ENCODE measurements around the gene PIM1.

PIM1 gene

DNA sequence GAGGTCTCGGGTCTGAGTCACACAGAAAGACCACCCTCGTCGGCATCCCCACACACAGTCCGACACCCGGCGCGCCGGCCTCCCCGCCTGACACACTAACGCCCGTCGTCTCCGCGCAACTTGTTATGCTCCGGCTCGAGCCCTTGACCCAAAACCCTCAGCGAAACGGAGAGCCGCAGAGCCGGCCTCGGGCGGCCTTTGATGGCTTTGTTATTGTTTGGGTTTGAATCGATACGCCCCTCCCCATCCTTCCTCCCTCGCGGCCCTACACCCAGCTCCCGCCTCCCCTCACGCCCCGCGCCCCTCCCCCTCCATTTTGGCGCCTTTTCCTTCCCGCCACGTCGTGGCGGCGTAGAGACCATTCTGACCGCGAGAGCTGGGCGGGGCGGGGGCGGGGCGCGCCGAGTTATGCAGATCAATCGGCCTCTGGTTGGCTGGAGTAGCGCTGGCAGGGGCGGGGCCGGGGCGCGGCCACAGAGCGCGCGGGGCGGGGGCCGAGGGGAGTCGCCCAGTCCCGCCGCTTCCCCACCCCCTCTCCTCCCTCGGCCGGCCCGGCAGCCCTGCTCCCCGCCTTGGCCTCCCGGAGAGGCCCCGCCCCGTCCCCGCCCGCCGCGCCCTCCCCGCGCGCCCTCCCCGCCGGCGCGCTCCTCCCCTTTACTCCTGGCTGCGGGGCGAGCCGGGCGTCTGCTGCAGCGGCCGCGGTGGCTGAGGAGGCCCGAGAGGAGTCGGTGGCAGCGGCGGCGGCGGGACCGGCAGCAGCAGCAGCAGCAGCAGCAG, at the start of gene PIM1:
PIM1 (plus strand) TSS at position 657 of the 777 bp plus-strand sequence. CDS start 424 bp downstream, outside the sequence.
- in situ Hi-C loops (cut with HindIII; ENCODE audit: low sequenced_read_pairs) = no loop called here

- in situ Hi-C loops (cut with HindIII; ENCODE audit: low sequenced_read_pairs) = no loop called here
These were observed 48.4 kb upstream of the PIM1 start for GRCh38 chr6:37121556-37121955.

DNA sequence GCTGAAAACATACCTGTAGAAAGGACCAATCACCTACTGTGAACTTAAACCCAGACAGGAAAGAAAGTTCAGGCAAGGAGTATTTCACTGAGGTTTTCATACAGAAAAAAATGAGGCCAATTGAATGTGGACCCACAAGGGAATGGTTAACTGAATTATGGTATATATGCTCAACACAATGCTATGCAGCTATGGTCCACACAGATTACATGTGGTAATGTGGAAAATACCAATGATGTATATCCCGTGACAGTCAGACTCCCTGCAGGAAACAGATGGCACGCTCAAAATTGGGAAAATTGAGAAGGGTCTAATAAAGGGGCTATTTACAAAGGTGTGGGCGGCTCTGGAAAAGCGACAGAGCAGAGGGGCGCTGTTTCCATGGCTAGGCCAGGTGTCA, 47.1 kb upstream of the PIM1 start:
- in situ Hi-C loops (cut with HindIII; ENCODE audit: low sequenced_read_pairs) = no loop called here

DNA sequence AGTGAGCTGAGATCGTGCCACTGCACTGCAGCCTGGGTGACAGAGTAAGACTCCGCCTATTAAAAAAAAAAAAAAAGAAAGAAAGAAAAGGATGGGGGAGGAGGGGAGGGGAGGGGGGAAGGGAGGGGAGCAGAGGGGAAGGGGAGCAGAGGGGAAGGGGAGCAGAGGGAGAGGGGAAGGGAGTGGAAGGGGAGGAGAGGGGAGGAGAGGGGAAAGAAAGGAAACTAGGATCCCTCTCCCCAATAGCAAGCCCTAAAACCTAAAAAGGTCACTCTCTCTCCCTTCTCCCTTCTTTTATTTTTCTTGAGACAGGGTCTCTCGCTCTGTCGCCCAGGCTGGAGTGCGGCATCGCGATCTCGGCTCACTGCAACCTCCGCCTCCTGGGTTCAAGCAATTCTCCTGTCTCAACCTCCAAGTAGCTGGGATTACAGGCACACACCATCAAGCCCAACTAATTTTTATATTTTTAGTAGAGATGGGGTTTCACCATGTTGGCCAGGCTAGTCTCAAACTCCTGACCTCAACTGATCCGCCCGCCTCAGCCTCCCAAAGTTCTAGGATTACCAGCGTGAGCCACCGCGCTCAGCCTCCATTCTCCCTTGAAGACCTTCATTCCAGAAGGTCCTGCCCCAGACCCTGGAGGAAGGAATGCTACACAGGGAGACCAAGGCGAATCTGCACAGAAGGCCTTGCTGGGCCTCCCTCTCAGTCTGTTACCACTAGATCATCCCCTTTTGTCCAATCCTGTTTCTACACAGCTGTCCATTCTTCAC, 45.8 kb upstream of the PIM1 start:
- in situ Hi-C loops (cut with HindIII; ENCODE audit: low sequenced_read_pairs) = no loop called here

GRCh38 chr6:37125774-37126492, 44.0 kb upstream of the PIM1 start:
- in situ Hi-C loops (cut with HindIII; ENCODE audit: low sequenced_read_pairs) = loop anchor here (5.0 kb wide), 1 partner anchor 59 kb away; no protein-coding TSS in a partner anchor

GRCh38 chr6:37126493-37126958, 43.4 kb upstream of the PIM1 start:
- in situ Hi-C loops (cut with HindIII; ENCODE audit: low sequenced_read_pairs) = loop anchor here (5.0 kb wide), 1 partner anchor 59 kb away; no protein-coding TSS in a partner anchor

GRCh38 chr6:37126961-37127616, 42.9 kb upstream of the PIM1 start:
- in situ Hi-C loops (cut with HindIII; ENCODE audit: low sequenced_read_pairs) = loop anchor here (5.0 kb wide), 1 partner anchor 60 kb away; no protein-coding TSS in a partner anchor

DNA sequence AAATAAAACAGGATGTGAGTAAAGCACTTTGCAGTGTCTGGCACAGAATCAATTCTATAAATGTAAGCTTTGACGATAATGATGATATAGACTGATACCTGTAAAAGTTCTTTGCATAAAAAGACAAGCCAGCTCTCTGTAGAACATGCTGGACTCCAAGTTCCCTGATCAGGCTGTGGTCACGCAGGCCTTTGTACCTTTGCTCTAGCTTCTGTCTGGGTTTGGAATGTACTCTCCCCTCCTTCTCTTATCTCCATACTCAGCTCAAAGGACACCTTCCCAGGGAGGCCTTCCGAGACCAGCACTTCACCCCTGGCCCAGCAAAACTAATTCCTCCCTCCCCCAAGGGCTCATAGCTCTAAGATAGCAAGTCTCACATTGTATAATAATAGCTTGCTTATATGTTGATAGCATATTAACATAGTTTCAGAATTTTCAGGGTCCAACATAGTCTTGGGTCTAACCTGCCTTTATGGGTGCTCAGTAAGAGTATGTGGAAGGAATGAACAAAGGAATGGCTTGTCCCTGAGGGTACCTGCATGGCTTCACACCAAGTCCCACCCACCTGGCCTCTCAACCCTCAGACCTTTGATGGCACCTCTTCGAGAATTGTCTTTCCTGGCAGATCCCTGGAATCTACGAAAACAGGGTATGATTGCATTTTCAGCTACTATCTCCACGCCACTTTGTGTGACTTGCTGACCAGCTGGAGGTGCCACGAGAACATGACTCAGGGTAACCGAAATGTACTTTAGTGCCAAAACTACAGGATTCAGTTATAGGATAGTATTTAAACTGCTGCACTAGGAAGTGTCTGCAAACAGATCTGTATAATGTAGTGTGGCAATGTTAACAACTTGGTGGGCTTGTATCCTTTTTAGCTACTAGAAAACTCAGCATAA, 41.7 kb upstream of the PIM1 start:
- in situ Hi-C loops (cut with HindIII; ENCODE audit: low sequenced_read_pairs) = loop anchor here (5.0 kb wide), 1 partner anchor 61 kb away; no protein-coding TSS in a partner anchor

GRCh38 chr6:37128863-37129443, 41.0 kb upstream of the PIM1 start:
- in situ Hi-C loops (cut with HindIII; ENCODE audit: low sequenced_read_pairs) = loop anchor here (5.0 kb wide), 1 partner anchor 62 kb away; no protein-coding TSS in a partner anchor

DNA sequence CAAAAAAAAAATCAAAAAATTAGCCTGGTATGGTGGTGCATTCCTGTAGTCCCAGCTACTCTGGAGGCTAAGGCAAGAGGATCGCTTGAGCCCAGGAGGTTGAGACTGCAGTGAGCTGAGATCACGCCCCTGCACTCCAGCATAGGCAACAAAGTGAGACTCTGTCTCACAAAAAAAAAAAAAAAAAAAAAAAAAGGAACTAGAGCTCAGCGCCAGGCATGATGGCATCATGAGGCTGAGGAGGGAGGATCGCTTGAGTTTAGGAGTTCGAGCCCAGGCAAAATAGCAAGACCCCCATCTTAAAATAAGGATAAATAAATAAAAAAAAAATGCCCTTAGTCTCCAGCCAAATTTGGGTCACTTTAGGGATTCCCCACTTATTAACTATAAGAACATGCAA, 40.4 kb upstream of the PIM1 start:
- in situ Hi-C loops (cut with HindIII; ENCODE audit: low sequenced_read_pairs) = loop anchor here (5.0 kb wide), 1 partner anchor 62 kb away; no protein-coding TSS in a partner anchor

DNA sequence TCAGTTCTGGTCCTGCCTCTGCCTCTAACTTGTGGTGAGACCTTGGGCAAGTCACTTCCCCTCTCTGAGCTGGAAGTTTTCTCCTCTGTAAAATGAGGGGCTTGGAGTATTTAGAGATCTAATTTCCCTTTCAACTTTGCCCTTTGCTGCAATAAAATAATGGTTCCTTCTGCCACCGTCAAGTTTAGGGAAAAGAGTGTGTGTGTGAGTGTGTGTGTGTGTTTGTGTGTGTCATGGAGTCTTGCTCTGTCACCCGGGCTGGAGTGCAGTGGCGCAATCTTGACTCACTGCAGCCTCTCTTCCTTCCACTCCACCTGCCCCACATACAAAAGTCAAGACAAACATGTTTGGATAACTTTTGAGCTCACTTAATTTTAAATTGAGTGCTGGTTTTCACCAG, 39.2 kb upstream of the PIM1 start:
- in situ Hi-C loops (cut with HindIII; ENCODE audit: low sequenced_read_pairs) = no loop called here

GRCh38 chr6:37131104-37131959, 38.6 kb upstream of the PIM1 start:
- in situ Hi-C loops (cut with HindIII; ENCODE audit: low sequenced_read_pairs) = no loop called here

DNA sequence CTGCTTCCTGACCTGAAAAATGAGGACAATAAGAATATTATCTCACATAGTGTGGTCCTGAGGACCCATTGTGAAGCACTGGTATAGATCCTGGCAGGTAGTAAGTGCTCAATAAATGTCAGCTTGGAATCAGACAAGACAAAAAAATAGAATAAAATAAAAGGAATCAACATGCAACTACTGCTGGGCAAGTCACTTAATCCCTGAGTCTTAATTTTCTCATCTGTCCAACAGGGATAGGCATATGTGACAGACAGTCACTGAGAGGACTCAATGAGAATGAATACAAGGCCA, 38.0 kb upstream of the PIM1 start:
- in situ Hi-C loops (cut with HindIII; ENCODE audit: low sequenced_read_pairs) = no loop called here

DNA sequence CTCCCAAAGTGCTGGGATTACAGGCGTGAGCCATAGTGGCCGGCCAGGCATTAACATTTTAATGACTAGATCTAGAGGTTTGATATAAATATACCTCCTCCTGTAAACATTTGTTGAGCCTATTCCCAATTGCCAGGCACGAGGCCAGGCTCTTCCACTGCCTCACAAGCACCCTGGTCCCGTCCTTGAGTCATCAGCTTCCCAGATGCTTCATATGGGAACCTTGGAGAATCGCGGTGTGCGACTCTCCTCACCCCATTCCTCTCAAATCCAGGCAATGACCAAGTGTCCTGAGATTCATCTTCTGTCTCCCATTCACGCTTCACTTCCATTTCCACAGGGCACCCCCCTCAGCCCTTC, 35.9 kb upstream of the PIM1 start:
- in situ Hi-C loops (cut with HindIII; ENCODE audit: low sequenced_read_pairs) = no loop called here

DNA sequence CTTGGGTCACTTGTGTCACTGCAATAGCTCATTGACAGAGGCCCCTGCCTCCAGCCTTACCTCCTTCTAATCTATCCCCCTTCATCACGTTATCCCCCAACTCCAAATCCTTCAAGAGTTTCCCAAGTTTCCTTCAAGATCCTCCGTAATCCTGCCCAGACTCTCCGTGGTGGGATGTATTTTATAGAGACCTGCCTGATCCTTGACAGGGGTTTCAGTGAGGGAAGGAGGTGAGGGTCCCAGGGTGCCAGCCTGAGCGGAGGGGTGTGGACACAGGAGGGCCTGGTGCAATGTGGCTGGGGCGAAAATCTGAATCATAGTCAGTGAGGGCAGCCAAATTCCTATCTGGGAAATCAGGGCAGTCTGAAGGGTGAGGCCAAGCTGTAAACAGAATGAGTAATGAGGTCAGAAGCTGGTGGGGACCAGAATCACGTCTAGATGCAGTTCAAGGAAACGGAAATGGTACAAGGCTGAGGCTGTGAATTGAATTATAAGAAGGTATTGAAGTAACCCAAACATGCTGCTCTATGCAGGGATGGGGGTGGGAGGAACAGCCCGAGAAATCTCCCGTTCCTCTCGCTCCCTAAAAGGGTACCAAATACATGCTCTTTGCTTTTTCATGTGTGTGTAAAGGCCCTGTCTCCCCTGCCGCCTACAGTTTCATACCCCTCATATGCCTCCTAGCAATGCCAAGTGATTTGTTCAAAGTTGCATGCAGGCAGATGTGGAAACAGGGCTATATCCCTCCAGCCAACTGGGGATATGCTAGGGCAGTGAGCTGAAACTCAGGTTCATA, 35.4 kb upstream of the PIM1 start:
- in situ Hi-C loops (cut with HindIII; ENCODE audit: low sequenced_read_pairs) = loop anchor here (5.0 kb wide), 1 partner anchor 43 kb away; no protein-coding TSS in a partner anchor

GRCh38 chr6:37135835-37136694, 33.9 kb upstream of the PIM1 start:
- in situ Hi-C loops (cut with HindIII; ENCODE audit: low sequenced_read_pairs) = loop anchor here (5.0 kb wide), 1 partner anchor 41 kb away; no protein-coding TSS in a partner anchor

- in situ Hi-C loops (cut with HindIII; ENCODE audit: low sequenced_read_pairs) = loop anchor here (5.0 kb wide), 1 partner anchor 40 kb away; no protein-coding TSS in a partner anchor
These were observed 33.1 kb upstream of the PIM1 start for GRCh38 chr6:37136821-37137200.
